OCI-LY7 (cell line): ENCODE measurements around the gene KCNK5. TPM values are rescaled to one million over a fixed set of nuclear protein-coding genes. Genes with fewer than 3 reads are reported as not detected.

Experiments used
- BruUV-seq: library from RNA; stranded (reverse); fragments of 400-500 nt; replicated peaks from 2 replicates; lab custom pipeline; 2021; lab: Mats Ljungman, UMichigan
- CTCF ChIA-PET: fragments of 300-600 bp; sonication (Branson Sonifier 250); formaldehyde crosslinking; loops from one replicate; lab custom pipeline; 2022; ENCODE audit warnings: antibody characterized with exemption; ENCODE audit not compliant: unreplicated experiment; lab: Charles Lee
- POLR2A ChIA-PET: fragments of 300-600 bp; sonication (Branson Sonifier 250); formaldehyde crosslinking; loops from one replicate; lab custom pipeline; 2022; ENCODE audit warnings: antibody characterized with exemption; lab: Charles Lee
- DNase-seq: peaks from one replicate; pipeline ENCODE4 v3.0.0-alpha.2; 2015; ENCODE audit warnings: low spot score
- H2AFZ ChIP-seq: fragments of 200-600 bp; sonication (generic), shearing (Covaris generic); 2 replicates; pipeline ENCODE4 v1.6.1; 2014; ENCODE audit warnings: mild to moderate bottlenecking, antibody characterized with exemption, low read length, moderate library complexity
- H3K27ac ChIP-seq: fragments of 200-600 bp; sonication (generic); 2 replicates; pipeline ENCODE4 v1.5.1; 2014; ENCODE audit warnings: mixed run types, low read depth, mild to moderate bottlenecking, moderate library complexity, low read length, inconsistent platforms; ENCODE audit not compliant: poor library complexity, severe bottlenecking
- H3K36me3 ChIP-seq: fragments of 200-600 bp; sonication (generic); 2 replicates; pipeline ENCODE4 v1.6.1; 2014; ENCODE audit warnings: mild to moderate bottlenecking, antibody characterized with exemption, low read length, moderate library complexity, mixed read lengths; ENCODE audit not compliant: insufficient read depth
- H3K4me1 ChIP-seq: fragments of 200-600 bp; sonication (generic); 2 replicates; pipeline ENCODE4 v1.5.1; 2014; ENCODE audit warnings: mild to moderate bottlenecking, low read length; ENCODE audit not compliant: insufficient read depth, poor library complexity, severe bottlenecking
- H3K4me2 ChIP-seq: fragments of 200-600 bp; sonication (generic); 2 replicates; pipeline ENCODE4 v1.6.1; 2014; ENCODE audit warnings: mild to moderate bottlenecking, low read length
- H3K4me3 ChIP-seq: fragments of 200-600 bp; sonication (generic); 2 replicates; pipeline ENCODE4 v1.5.1; 2014; ENCODE audit warnings: mild to moderate bottlenecking, low read depth, low read length; ENCODE audit not compliant: poor library complexity, severe bottlenecking
- H3K79me2 ChIP-seq: fragments of 200-600 bp; sonication (generic); 2 replicates; pipeline ENCODE4 v1.6.1; 2016; ENCODE audit warnings: low read depth, mild to moderate bottlenecking, low read length, moderate library complexity, mixed read lengths; ENCODE audit not compliant: insufficient read depth
- H3K9me2 ChIP-seq: fragments of 200-600 bp; sonication (generic); 2 replicates; pipeline ENCODE4 v1.6.1; 2016; ENCODE audit warnings: mild to moderate bottlenecking, low read length, mixed read lengths; ENCODE audit not compliant: insufficient read depth
- H3K9me3 ChIP-seq: fragments of 200-600 bp; sonication (generic); 2 replicates; pipeline ENCODE4 v1.6.1; 2014; ENCODE audit warnings: mild to moderate bottlenecking, mixed run types, low read length, mixed read lengths
- H4K20me1 ChIP-seq: fragments of 200-600 bp; sonication (generic); 2 replicates; pipeline ENCODE4 v1.6.1; 2014; ENCODE audit warnings: mild to moderate bottlenecking, antibody characterized with exemption, low read length, moderate library complexity, mixed read lengths; ENCODE audit not compliant: insufficient read depth
- CTCF ChIP-seq: fragments of 200-600 bp; sonication (generic); conservative IDR thresholded peaks from 2 replicates; pipeline ENCODE4 v1.5.1; 2014; ENCODE audit warnings: mild to moderate bottlenecking, antibody characterized with exemption, low read length, moderate library complexity, mixed read lengths
- EZH2phosphoT487 ChIP-seq: fragments of 200-600 bp; sonication (generic); IDR thresholded peaks from 2 replicates; pipeline ENCODE4 v1.6.1; 2018; ENCODE audit warnings: low read depth, borderline replicate concordance, mild to moderate bottlenecking, mixed run types, antibody characterized with exemption, low read length, moderate library complexity, mixed read lengths
- intact Hi-C: fragments of 100-400 bp; cut with micrococcal nuclease; formaldehyde crosslinking; loops from one replicate; pipeline ENCODE4 v1.10.0; 2022; ENCODE audit not compliant: unreplicated experiment
- total RNA-seq, 2 experiments: library from RNA; depleted of rRNA in 1 of 2; stranded (reverse); fragments of >200 nt in 1 of 2; shearing (Covaris generic) in 1 of 2; gene quantifications; 2 replicates each; pipeline ENCODE4 v1.2.3, GENCODE V29; 2014 to 2022

Gene KCNK5
- total RNA-seq, 2 experiments from 2014 or later, result not detected

DNA sequence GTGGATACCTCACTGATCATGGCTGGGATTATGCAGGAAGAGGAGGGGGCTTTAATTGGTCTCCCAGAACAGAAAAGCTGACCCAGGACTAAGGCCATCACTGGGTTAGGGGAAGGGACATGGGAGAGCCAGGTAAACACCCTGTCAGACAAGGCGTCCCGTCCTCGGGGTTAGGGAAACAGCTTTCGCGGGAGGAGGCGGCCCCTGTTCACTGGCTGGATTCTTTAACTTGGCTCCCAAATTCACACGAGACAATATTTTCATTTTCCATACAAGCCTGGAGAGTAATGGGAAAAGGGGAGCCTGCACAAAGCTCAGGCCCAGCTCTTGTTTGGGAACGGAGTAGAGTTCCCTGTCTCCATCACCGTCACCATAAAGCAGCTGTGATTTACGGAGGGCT is 29.3 kb downstream of the KCNK5 start:
- CTCF ChIA-PET, result no interaction called here
- Histone ChIP-seq H3K27ac (no peak overlapping the region), H3K4me3 (no peak overlapping the region), H3K4me1 (peaks cover 13% of the 10 kb centered on the region), H3K4me2 (no peak overlapping the region), H2AFZ (no peak overlapping the region), H3K9me2 (no peaks in the 10 kb centered on the region), H3K36me3 (no peaks in the 10 kb centered on the region), H3K79me2 (no peaks in the 10 kb centered on the region), H4K20me1 (no peaks in the 10 kb centered on the region), H3K9me3 (no peaks in the 10 kb centered on the region)
- no peak for DNase-seq
- POLR2A ChIA-PET, result interaction anchor here (0.6 kb wide), 1 partner anchor 111 kb away, joined by 3 read pairs; no protein-coding TSS in a partner anchor
- BruUV-seq, result no TSS peak
- TF ChIP-seq CTCF, result no peak
- TF ChIP-seq EZH2phosphoT487, result no peak
- intact Hi-C loops, result no loop called here

GRCh38 chr6:39199231-39199940 is 29.9 kb downstream of the KCNK5 start:
- ChIA-PET POLR2A (interaction anchor here (0.6 kb wide), 1 partner anchor 111 kb away, joined by 3 read pairs; no protein-coding TSS in a partner anchor), CTCF (no interaction called here)
- TF ChIP-seq EZH2phosphoT487, result no peak
- no peak for TF ChIP-seq CTCF
- H3K9me3 ChIP-seq, result no peaks in the 10 kb centered on the region
- no peak overlapping the region for H3K27ac ChIP-seq
- no peak for DNase-seq
- H4K20me1 ChIP-seq, result no peaks in the 10 kb centered on the region
- intact Hi-C loops, result no loop called here
- no peaks in the 10 kb centered on the region for H3K36me3 ChIP-seq
- no peak overlapping the region for H2AFZ ChIP-seq
- H3K79me2 ChIP-seq, result no peaks in the 10 kb centered on the region
- H3K4me3 ChIP-seq, result no peak overlapping the region
- no peak overlapping the region for H3K4me2 ChIP-seq
- BruUV-seq, result no TSS peak
- peaks cover 13% of the 10 kb centered on the region for H3K4me1 ChIP-seq
- no peaks in the 10 kb centered on the region for H3K9me2 ChIP-seq

- DNase-seq, result no peak
- TF ChIP-seq CTCF (no peak), EZH2phosphoT487 (no peak)
- no peaks in the 10 kb centered on the region for H3K9me2 ChIP-seq
- H3K79me2 ChIP-seq, result no peaks in the 10 kb centered on the region
- no peaks in the 10 kb centered on the region for H4K20me1 ChIP-seq
- H3K4me2 ChIP-seq, result no peak overlapping the region
- intact Hi-C loops, result no loop called here
- ChIA-PET POLR2A (no interaction called here), CTCF (no interaction called here)
- BruUV-seq, result no TSS peak
- H3K27ac ChIP-seq, result no peak overlapping the region
- H3K36me3 ChIP-seq, result no peaks in the 10 kb centered on the region
- H3K4me3 ChIP-seq, result no peak overlapping the region
- H2AFZ ChIP-seq, result no peak overlapping the region
- H3K4me1 ChIP-seq, result peaks cover 13% of the 10 kb centered on the region
- no peaks in the 10 kb centered on the region for H3K9me3 ChIP-seq
Observed at GRCh38 chr6:39198528-39198927, 30.7 kb downstream of the KCNK5 start.
